ENCODE results near the gene FOXN1.
"Not testable (repeated sequence)": the region's sequence is repeated elsewhere in the genome, so short reads cannot be mapped to it uniquely, and the experiment has no call there.

Gene FOXN1

GRCh38 chr17:28571361-28572122 is 65.4 kb downstream of the FOXN1 start, which contains the start of gene PIGS:
Gene PIGS, minus strand, starts transcription at chr17:28571524. Its CDS starts 28 bp downstream, at chr17:28571496.
- in situ Hi-C loops (cut with MboI; ENCODE audit: low sequenced_read_pairs): no loop called here

- in situ Hi-C loops (cut with MboI; ENCODE audit: low sequenced_read_pairs): no loop called here
Observed at GRCh38 chr17:28572259-28573039, 66.3 kb downstream of the FOXN1 start.

GRCh38 chr17:28573040-28573380 is 66.9 kb downstream of the FOXN1 start:
- in situ Hi-C loops (cut with MboI; ENCODE audit: low sequenced_read_pairs): no loop called here

- in situ Hi-C loops (cut with MboI; ENCODE audit: low sequenced_read_pairs): no loop called here
Observed at GRCh38 chr17:28573521-28573920, 67.4 kb downstream of the FOXN1 start.

GRCh38 chr17:28573966-28574480 is 67.9 kb downstream of the FOXN1 start:
- in situ Hi-C loops (cut with MboI; ENCODE audit: low sequenced_read_pairs): no loop called here

- in situ Hi-C loops (cut with MboI; ENCODE audit: low sequenced_read_pairs): no loop called here
Observed at GRCh38 chr17:28574526-28574925, 68.4 kb downstream of the FOXN1 start.

GRCh38 chr17:28575126-28575795 is 69.1 kb downstream of the FOXN1 start:
- in situ Hi-C loops (cut with MboI; ENCODE audit: low sequenced_read_pairs): no loop called here

- in situ Hi-C loops (cut with MboI; ENCODE audit: low sequenced_read_pairs): not testable (repeated sequence)
Observed at GRCh38 chr17:28576016-28576415, 69.9 kb downstream of the FOXN1 start.

GRCh38 chr17:28576758-28577465 is 70.8 kb downstream of the FOXN1 start, which contains the start of gene ALDOC:
Gene ALDOC, minus strand, starts transcription at chr17:28576895. Its CDS starts 1,363 bp downstream, at chr17:28575532.
- in situ Hi-C loops (cut with MboI; ENCODE audit: low sequenced_read_pairs): no loop called here

- in situ Hi-C loops (cut with MboI; ENCODE audit: low sequenced_read_pairs): no loop called here
Observed at GRCh38 chr17:28577466-28577824, 71.3 kb downstream of the FOXN1 start.

GRCh38 chr17:28578246-28579195 is 72.4 kb downstream of the FOXN1 start:
- in situ Hi-C loops (cut with MboI; ENCODE audit: low sequenced_read_pairs): no loop called here

- in situ Hi-C loops (cut with MboI; ENCODE audit: low sequenced_read_pairs): no loop called here
Observed at GRCh38 chr17:28579526-28579925, 73.4 kb downstream of the FOXN1 start.

- in situ Hi-C loops (cut with MboI; ENCODE audit: low sequenced_read_pairs): no loop called here
Observed at GRCh38 chr17:28580959-28581358, 74.8 kb downstream of the FOXN1 start.

GRCh38 chr17:28582513-28582912 is 76.4 kb downstream of the FOXN1 start:
- in situ Hi-C loops (cut with MboI; ENCODE audit: low sequenced_read_pairs): no loop called here

GRCh38 chr17:28584434-28584833 is 78.3 kb downstream of the FOXN1 start:
- in situ Hi-C loops (cut with MboI; ENCODE audit: low sequenced_read_pairs): no loop called here

- in situ Hi-C loops (cut with MboI; ENCODE audit: low sequenced_read_pairs): no loop called here
Observed at GRCh38 chr17:28585851-28586250, 79.7 kb downstream of the FOXN1 start.
